Prostate gland (tissue), 2 donors: ENCODE measurements around the gene NYNRIN.

ENCODE experiments used
- CTCF ChIP-seq, 4 experiments: fragments of 200-600 bp in 2 of 4; fragments of 450-650 bp in 2 of 4; sonication (generic) in 2 of 4; IDR thresholded peaks; 1 replicate in 3 of 4; 2 replicates in 1 of 4; pipeline ENCODE4 v1.5.1; 2016 to 2019; ENCODE audit warnings: antibody characterized with exemption in 4 of 4, mild to moderate bottlenecking in 2 of 4, moderate library complexity in 2 of 4
- POLR2A ChIP-seq: fragments of 450-650 bp; IDR thresholded peaks from one replicate; pipeline ENCODE4 v1.6.1; 2016; ENCODE audit warnings: antibody characterized with exemption, mild to moderate bottlenecking

GRCh38 chr14:24398653-24399446 lies at the start of gene NYNRIN:
- TF ChIP-seq POLR2A, result peak; percentile 33
- no peak for TF ChIP-seq CTCF (IDR thresholded peaks at IDR 0.05)
